Stimulated activated CD8-positive, alpha-beta memory T cell treated with anti-CD3 and anti-CD28 coated beads, Interleukin-15, amount 100 ng/mL, for 48 hours (primary cell): ENCODE measurements around the gene BTG4.

ENCODE experiments used
- DNase-seq, 2 donors: peaks; one replicate each; pipeline ENCODE4 v3.0.0-alpha.2; 2020; ENCODE audit warnings: low read depth in 2 of 2

BTG4 gene

DNA sequence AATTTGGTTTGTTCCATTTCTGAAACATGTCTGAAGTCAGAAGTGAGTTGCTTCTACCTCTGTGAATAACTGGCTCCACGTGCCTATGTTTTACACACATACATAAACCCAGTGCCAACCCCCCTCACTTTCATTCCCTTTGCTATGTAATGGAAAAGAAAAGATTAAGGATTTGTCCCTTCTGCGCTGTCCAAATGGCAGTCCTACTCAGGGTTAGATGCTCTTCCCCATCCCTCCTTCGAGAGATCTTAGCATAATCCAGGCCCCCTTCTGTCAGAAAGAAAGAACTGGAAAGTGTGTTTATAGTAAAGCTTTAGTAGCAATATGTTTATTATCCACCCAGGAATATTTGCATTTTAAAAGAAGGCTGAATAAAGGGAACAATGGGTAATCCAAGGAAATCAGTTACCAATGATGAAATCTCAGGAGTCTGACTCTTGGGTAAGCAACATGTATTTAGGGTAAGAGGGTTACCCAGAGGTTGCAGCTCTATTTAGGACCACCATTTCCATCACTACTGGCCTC, 25.2 kb upstream of the BTG4 start:
- no peak for DNase-seq

- no peak for DNase-seq
These were observed 23.1 kb upstream of the BTG4 start for GRCh38 chr11:111535281-111535680.

GRCh38 chr11:111532365-111532709, 20.2 kb upstream of the BTG4 start:
- no peak for DNase-seq

- peak; percentile 64 to 66 for DNase-seq
These were observed 19.6 kb upstream of the BTG4 start for GRCh38 chr11:111531687-111532364.

DNA sequence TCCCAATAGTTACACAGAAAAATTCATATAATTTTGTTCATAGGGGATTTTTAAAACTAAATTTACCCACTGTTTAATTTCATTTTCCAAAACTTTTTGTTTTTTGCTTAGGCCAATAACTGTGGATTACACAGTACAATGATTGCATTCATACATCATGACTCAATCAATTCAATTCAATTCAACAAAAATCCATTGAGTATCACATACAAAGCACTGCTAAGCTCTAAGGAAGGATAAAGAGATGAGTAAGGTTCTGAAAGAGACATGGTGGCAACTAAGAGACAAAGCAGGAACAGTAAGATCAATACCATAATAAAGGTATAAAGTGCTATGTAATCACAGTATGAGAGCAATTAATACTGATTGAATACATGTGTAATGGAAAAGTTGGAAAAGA, 18.9 kb upstream of the BTG4 start:
- DNase-seq, result no peak

- no peak for DNase-seq
These were observed 17.9 kb upstream of the BTG4 start for GRCh38 chr11:111530091-111530490.

DNA sequence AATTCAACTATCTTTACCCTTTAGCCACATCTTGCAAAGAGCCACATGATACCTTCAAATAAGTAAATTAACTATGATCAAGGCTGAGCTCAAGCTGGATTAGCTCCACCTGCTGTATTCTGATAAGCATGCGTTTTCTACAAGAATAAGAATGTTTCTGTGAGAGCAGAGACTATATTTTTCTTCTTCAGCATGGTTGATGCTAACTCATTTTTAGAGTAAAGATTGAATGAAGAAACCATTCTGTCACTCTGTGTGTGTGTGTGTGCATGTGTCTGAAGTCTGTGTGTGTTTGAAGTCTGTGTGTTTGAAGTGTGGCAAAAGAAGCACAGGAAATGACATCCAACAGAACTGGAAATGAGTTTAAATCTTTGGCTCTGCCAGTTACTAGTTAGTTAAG, 16.4 kb upstream of the BTG4 start:
- DNase-seq, result no peak

- DNase-seq, result no peak
These were observed 15.1 kb upstream of the BTG4 start for GRCh38 chr11:111527279-111527678.

DNA sequence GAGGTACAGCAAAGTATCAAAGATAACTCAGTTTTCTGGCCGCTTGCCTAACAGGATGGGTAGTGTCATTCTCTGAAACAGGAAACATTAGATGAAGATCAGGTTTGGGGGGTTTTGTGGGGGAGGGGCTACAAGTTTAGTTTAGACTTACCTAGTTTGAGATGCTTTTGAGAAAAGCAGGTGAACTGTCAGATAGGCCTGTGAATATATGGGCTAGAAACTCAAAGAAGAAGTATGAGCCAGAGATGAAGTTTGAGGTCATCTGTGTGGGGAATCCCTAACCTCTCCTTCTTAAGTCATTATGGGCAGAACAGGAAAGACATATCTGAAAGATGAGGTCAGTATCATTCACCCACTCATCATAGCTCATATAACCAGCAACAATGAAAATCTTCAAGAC, 14.3 kb upstream of the BTG4 start:
- DNase-seq, result no peak

DNA sequence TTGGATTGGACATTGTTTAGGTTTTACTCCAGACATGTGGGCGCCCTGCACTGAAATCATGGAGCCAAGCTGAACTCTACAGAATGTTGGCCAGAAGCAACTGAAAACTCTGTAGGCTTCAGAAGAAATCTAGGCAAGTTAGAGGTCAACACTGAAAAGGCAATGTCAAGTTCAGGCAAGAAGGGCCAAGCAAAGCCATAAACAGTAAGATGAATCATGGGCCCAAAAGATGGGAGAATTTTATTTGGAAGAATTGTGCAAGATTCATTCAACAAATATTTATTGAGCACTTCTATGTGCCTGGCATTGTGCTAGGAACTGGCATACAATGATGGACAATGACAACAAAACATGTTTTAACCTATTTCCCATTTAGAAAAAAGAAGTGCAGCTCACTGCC, 13.3 kb upstream of the BTG4 start:
- DNase-seq, result no peak

DNA sequence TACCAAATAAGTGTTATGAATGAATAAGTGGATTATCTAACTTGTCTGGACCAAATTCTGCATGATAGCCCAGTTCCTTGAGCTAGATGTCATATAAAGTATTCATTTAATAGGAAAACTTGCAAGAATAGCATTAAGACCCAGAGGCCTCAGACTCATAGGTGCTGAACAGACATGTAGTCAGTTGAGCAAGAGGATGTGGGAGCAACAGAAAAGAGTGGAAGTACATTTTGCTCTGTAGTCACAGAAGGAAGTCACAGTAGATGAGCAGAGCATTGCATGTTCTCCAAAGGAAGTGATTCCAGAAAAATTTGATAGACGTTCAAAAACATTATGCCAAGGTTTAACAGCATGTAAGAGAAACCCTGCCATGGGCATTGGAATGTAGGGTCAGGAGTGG, 11.9 kb upstream of the BTG4 start:
- no peak for DNase-seq

GRCh38 chr11:111523343-111523742, 11.2 kb upstream of the BTG4 start:
- no peak for DNase-seq

GRCh38 chr11:111522426-111522825, 10.2 kb upstream of the BTG4 start:
- DNase-seq, result no peak

DNA sequence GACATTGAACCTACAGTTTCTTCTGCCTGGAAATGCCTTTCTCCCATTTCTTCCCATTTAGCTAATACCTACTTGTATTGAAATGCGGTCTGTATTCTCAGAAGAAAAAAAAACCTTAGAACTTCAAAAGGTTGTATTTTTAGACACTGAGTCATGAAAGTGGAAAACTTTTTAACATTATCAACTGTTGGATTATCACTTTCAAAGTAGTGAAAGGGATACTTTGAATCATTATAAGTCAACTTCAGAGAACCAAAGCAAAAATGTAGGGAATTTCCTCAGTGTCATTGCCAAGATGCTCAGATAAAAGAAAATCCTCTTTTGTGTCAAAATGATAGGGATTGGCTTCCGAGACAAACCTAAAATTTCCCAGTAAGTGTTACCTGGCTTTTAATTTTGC, 8.9 kb upstream of the BTG4 start:
- no peak for DNase-seq

DNA sequence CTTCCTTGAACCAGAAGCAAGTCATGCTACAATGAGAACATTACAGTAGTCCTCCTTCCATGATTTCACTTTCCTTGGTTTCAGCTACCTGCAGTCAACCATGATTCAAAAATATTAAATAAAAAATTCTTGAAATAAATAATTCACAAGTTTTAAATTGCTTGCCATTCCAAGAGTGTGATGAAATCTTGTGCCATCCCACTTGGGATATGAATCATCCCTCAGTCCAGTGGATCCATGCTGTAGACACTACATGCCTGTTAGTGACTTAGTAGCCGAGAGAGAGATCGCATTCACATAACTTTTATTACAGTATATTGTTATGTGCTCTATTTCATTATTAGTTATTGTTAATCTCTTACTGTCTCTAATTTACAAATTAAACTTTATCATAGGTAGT, 8.4 kb upstream of the BTG4 start:
- DNase-seq, result no peak

DNA sequence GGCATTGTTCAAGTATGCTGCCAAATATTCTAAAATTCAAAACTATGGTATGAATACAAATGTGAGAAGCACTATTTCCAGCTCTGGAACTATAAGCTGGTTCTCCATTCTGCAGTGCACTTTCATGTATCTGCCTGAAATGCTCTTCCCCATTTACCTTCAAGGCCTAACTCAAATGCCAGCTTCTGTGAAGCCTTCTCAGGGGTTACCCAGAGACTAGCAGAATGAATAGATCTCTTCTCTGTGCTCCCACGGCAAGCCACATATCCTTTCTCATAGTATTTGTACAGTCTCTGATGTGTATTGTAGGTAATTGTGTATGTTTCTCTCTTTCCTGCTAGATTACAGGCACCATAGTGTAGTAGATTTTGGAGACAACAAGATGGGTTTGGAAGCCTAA, 6.5 kb upstream of the BTG4 start:
- DNase-seq, result no peak

- DNase-seq, result no peak
These were observed 3.4 kb upstream of the BTG4 start for GRCh38 chr11:111515591-111515990.

DNA sequence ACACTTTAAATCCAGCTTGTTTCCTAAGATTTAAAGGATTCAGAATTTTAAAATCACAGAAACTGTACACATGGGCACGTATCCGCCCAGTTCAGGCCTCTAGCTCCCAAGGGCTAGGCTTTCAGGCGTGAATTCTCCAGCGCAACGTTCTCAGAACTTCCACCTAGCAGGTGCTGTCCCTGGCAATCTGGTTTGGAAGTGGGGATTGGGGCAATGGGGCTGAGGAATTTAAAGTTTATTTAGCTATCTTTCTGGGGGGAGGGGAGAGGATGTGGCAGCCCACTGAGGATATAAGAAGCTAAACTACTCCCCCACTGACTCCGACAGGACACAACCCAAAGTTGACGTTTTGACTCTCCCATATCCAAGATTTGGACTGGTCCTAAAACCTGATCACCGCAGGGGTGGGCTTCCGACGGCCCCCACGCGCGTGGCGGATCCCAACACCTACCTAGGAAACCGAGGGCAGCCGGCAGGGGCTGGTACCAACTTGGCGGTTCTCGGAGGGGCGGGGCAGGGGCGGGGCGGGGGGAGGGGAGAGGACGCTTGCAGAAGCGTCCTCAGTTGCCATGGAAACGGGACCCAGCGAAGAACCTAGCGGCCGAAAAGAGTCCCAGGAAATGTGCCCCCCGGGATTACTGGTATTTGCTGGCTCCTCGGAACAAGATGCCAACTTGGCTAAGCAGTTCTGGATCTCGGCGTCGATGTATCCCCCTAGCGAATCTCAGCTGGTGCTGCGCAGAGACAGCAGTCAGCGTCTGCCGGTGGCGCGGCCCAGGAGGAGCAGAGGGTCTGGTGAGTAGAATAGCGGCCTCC, 2.2 kb upstream of the BTG4 start, which contains the start of gene HOATZ:
TSS of gene HOATZ (plus strand) at position 563 of the 816 bp plus-strand sequence. CDS start at position 570, 7 bp downstream.
- no peak for DNase-seq

GRCh38 chr11:111513240-111513605, 1.0 kb upstream of the BTG4 start:
- no peak for DNase-seq

DNA sequence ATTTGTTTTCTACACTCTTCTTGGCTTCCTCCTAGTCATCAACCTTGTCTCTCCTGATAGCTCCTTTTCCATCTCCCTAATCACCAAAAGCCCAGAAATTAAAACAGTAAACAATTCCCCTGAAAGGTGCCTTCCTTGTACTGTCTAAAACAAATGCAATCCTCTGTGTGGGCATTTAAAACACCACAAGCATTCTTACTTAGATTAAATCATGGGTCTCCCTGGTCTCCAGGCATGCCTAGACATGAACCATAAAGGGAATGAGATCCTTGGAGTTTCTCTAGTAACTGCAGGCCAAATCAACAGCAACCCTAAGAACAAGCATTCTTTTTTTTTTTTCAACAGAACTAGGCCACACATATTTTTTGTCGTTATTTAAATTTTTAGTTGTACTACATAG, 1.9 kb downstream of the BTG4 start:
- no peak for DNase-seq

- DNase-seq, result no peak
These were observed 9.6 kb downstream of the BTG4 start for GRCh38 chr11:111502611-111503010.

DNA sequence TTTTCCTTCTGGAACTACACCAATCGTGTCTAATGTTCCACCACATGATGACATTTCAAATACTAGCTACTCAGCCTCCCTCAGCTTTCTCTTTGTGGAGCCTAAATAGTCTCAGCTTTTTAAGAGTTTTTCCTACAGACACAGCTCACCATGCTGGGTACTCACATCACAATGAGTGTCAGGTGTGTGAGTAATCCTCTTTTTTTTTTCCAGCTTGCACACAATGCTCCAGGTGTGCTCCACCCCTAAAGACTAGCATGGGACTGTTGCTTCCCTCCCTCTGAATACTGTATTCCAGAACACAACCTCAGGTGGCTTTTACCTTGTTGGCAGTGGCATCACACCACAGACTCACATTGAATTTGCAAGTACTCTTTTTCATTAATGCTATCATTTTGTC, 11.7 kb downstream of the BTG4 start:
- DNase-seq, result no peak

GRCh38 chr11:111499483-111499882, 12.7 kb downstream of the BTG4 start:
- DNase-seq, result no peak
